Glomerular endothelial cell (primary cell): ENCODE results near the gene RAP1B. TPM values are rescaled to one million over a fixed set of nuclear protein-coding genes. Genes with fewer than 3 reads are reported as not detected.

Experiments used
- DNase-seq: peaks from one replicate; pipeline ENCODE4 v3.0.0-alpha.2; 2011; ENCODE audit warnings: low read depth, low spot score; ENCODE audit errors: extremely low read depth
- total RNA-seq: library from RNA; depleted of rRNA; stranded (reverse); fragments of >200 nt; gene quantifications from 2 replicates; pipeline ENCODE4 v1.2.3, GENCODE V29; 2015

The RAP1B gene
- total RNA-seq, 1 donor from 2014 or later: 301 TPM

DNA sequence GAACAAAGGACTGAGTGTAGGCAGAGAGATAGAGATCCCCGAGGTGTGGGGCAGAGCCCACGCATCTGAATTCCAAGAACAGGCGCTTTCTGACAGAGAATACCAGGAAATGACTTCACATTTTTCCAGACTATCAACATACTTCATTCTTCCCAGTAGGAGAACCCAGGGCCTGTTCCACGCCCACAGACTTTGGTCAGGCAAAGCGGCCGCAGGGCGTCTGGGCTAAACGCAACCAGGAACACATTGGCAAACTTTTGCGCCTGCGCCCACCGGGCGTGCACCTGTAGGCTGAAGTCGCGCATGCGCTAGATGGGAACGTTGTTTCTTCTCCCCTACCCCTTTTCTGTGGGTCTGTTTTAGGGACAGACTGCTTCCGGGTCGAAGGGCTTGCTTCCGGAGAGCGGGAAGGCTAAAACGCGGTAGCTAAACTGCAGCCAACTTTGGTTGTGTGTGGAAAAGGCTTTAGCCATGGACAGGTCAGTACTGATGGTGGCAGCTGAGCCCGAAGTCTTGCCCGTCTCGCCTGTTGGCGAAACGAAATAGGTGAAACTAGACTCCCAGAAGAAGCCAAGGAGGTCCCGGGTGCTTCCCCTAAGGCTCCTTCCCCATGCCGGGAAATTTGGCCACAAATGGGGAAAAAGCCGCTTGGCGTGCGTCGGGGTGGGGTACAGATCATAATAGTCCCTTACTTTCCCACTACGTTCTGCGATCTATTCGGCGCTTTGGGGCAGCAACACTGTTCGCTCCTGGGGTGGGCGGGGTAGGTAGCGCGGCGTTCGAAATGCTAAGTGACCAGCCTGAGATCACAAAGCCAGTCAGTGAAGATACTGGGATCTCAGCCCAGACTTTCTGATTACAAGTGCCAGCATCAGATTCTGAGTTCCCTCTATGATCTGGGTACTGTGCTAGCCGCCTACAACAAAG, 76.2 kb downstream of the RAP1B start, which contains the start of gene NUP107:
Gene NUP107 (plus strand): TSS at position 384 of the 927 bp plus-strand sequence. CDS start 88 bp downstream, at position 472.
- peak; percentile 98 for DNase-seq

GRCh38 chr12:68695454-68695853, 84.8 kb downstream of the RAP1B start:
- DNase-seq: no peak

DNA sequence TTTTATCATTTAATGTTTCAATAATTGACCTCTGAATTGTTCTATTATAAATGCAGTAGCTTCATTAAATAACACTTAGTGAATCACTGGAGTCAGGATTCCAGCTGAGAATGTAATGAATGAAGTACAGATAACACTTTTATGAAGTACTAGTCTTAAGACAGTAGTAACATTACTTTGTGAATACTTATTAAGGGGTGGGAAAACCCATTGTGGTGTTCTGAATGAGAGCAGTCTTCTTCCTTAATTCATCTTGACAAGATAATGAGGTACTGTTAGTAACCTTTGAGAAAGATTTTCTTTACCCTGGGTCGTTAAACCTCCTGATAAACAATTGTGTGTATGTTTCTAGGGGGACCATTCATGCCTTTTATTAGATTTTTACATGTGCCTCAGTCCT, 88.8 kb downstream of the RAP1B start:
- DNase-seq: no peak

Other genes starting within 250 kb of the RAP1B start
- gene NUP107, start 76.1 kb downstream of the RAP1B start, total RNA-seq: 24.4 and 27.3 TPM in 2 replicates
- 1.1 and 6.6 TPM in 2 replicates for gene SLC35E3, start 135.3 kb downstream of the RAP1B start, total RNA-seq
- 197 and 246 TPM in 2 replicates for gene MDM2, start 197.3 kb downstream of the RAP1B start, total RNA-seq